ENCODE measurements around the gene EDA.
A peak's percentile ranks its signal among the peaks of the same experiment; 100 is the strongest.

EDA gene

GRCh38 chrX:70079870-70080269 is 464.0 kb downstream of the EDA start:
- DNase-seq, result no peak

DNA sequence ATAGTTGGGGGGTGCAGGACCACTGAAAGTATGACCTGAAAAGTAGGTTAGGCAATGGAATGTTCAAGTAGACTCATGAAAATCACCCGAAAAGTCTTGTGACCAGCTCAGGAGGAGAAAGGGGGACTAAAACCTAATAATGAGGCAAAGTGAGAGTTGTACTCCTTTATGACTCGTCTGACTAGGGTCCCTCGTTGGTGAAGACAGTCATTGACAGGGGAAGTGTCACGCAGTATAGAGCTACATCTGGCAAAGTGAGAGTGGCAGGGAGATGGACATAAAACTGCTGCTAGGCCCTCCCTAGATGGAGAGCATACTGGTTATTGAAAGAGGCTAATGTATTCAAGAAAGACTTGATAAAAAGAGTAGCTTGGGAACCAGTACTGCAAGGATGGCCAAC is 466.8 kb downstream of the EDA start:
- DNase-seq, result no peak

DNA sequence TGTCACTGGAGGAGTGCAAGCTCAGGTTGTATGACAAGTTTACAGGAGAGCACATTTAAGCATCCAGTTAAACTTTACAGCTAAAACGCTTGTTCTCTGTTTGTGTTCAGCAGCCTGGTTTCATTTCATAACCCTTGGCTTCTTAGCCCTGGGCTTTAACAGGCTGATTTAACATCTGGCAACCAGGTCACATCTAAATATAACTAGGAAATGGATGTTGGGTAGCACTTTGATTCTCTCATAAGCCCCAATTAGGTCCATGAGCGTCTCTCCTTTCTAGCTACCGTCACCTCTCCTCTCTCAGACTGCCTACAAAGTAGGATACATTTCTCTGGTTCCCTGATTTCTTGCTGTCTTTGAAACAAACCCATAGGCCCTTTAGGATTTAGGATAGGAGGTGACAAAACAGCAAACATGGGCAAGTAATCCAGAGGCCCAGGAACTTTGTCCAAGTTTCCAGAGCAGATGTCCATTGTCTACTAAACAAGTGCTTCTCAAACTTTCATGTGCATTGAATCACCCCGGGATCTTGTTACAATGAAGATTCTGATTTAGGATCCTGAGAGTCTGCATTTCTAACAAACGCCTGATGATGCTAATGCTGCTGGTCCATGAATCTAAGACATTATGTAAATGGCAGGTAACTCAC is 468.8 kb downstream of the EDA start:
- DNase-seq, result no peak

DNA sequence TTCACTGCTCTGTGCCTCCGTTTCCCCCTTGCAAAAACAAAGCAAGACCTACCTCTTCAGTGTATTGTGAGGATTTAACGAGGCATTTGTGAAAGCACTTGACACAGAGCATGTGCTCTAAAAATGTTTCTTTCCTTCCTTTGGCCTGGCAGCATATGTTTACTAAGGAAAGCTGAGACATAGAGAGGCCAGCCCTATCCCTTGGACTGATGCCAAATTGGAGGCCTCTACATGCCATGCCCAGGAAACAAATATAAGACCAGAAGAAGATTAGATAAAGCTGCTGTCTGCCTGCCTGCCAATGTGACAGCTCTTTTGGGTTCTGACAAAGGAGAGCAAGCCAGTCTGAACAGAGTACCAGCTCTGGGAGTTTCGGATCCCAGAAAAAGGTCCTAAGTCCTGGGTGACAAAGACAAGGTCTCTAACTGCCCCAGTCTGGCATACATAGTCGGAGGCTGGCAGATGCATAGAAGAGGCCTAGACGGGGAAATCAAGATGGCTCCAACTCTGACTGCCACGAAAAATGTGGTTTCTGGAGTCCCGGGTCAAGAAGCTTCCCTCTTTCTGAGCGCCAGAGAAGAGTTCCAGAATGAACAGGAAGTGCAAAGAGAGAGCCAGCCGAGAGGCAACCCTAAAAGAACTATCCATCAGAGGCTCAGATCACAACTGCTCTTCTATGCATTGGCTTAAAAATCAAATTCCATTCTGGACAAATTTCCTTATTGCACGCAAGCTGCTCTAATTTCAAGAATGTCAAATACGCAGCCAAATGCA is 472.1 kb downstream of the EDA start:
- peak; percentile 59 for DNase-seq

- no peak for DNase-seq
Observed at GRCh38 chrX:70088751-70089150, 472.8 kb downstream of the EDA start.
